SIG-M5 (cell line): ENCODE results near the gene ADNP.
"Not testable (repeated sequence)": the region's sequence is repeated elsewhere in the genome, so short reads cannot be mapped to it uniquely, and the experiment has no call there.

Experiments
- DNase-seq: peaks from one replicate; lab custom pipeline; 2025; lab: John Stamatoyannopoulos, UW

Gene ADNP

GRCh38 chr20:50900261-50900660, 31.0 kb downstream of the ADNP start:
- no peak for DNase-seq

- DNase-seq = no peak
These were observed 32.8 kb downstream of the ADNP start for GRCh38 chr20:50898475-50898874.

- DNase-seq = no peak
These were observed 36.0 kb downstream of the ADNP start for GRCh38 chr20:50895111-50895830.

GRCh38 chr20:50893620-50894019, 37.6 kb downstream of the ADNP start:
- no peak for DNase-seq

- DNase-seq = no peak
These were observed 38.8 kb downstream of the ADNP start for GRCh38 chr20:50892394-50892793.

GRCh38 chr20:50891138-50891537, 40.1 kb downstream of the ADNP start:
- DNase-seq = no peak

- DNase-seq = no peak
These were observed 43.7 kb downstream of the ADNP start for GRCh38 chr20:50887576-50887975.

- DNase-seq = no peak
These were observed 45.0 kb downstream of the ADNP start for GRCh38 chr20:50886184-50886790.

GRCh38 chr20:50885781-50886180, 45.5 kb downstream of the ADNP start:
- DNase-seq = no peak

GRCh38 chr20:50885068-50885467, 46.2 kb downstream of the ADNP start:
- DNase-seq = no peak

GRCh38 chr20:50883856-50884255, 47.4 kb downstream of the ADNP start:
- DNase-seq = no peak

- DNase-seq = not testable (repeated sequence)
These were observed 49.3 kb downstream of the ADNP start for GRCh38 chr20:50881759-50882424.

- no peak for DNase-seq
These were observed 51.3 kb downstream of the ADNP start for GRCh38 chr20:50879649-50880550.

- DNase-seq = no peak
These were observed 53.9 kb downstream of the ADNP start for GRCh38 chr20:50877232-50877743.

GRCh38 chr20:50876816-50877215, 54.4 kb downstream of the ADNP start:
- no peak for DNase-seq

- no peak for DNase-seq
These were observed 55.1 kb downstream of the ADNP start for GRCh38 chr20:50876063-50876685.

- DNase-seq = no peak
These were observed 56.2 kb downstream of the ADNP start for GRCh38 chr20:50874758-50875665.

- no peak for DNase-seq
These were observed 57.0 kb downstream of the ADNP start for GRCh38 chr20:50874111-50874757.

GRCh38 chr20:50873585-50873984, 57.7 kb downstream of the ADNP start:
- DNase-seq = no peak
